ENCODE results near the gene TAOK3.

- TF ChIP-seq CTCF (conservative IDR thresholded peaks at IDR 0.05; ENCODE audit: low read length): no peak
- TF ChIP-seq EZH2phosphoT487 (IDR thresholded peaks at IDR 0.05; ENCODE audit: borderline replicate concordance): no peak
Measured at GRCh38 chr12:118103201-118103600, 269.5 kb downstream of the TAOK3 start.

Data from Loucy (cell line).